HG02938 (cell line): Measurements from ENCODE around the gene GRK2.
"Not testable (repeated sequence)": the region's sequence is repeated elsewhere in the genome, so short reads cannot be mapped to it uniquely, and the experiment has no call there.

Experiments
- ATAC-seq: cut with Tn5 transposase; IDR thresholded peaks from one replicate; pipeline ENCODE4 v1.9.1; 2021; ENCODE audit warnings: mild to moderate bottlenecking, moderate library complexity; ENCODE audit not compliant: unreplicated experiment

GRK2 gene

DNA sequence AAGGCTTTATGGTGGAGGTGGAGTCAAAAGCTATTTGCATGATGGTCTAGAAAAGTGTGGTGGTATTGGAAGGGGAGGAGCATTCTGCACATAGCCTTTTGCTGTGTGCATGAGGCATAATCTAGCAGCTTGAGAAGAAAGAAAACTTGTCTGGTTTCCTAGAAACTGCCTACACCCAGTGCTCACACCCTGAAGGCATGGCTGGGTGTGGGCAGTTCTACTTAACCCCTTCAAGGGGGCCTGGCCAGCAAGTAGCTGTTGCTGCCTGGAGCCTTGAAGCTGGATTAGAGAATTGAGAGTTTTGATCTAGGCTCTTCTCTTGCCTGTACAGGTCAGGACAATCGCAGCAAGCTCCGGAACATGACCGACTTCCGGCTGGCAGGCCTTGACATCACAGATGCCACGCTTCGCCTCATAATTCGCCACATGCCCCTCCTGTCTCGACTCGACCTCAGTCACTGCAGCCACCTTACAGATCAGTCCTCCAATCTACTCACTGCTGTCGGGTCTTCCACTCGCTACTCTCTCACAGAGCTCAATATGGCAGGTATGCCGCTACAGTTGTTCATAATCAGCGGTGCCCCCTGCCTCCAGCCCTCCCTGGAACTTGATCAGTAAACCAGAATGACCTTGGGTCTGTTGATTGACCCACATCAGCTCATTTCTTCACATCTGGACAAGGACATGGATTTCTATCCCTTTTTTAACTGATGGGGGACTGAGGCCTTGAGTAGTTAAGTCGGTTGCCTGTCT is 12.2 kb upstream of the GRK2 start:
- no peak for ATAC-seq

DNA sequence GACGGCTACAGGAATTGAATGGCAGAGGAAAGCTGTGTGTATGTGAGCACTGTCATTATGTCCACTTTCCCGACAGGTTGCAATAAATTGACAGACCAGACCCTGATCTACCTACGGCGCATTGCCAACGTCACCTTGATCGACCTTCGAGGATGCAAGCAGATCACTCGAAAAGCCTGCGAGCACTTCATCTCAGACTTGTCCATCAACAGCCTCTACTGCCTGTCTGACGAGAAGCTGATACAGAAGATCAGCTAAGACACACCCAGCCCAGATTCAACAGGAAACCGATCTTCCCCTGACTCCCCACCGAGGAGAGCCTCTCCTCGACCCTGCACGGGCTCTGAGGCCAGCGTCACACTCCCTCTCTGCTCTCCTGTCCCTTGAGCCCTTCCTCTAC is 11.5 kb upstream of the GRK2 start:
- no peak for ATAC-seq

DNA sequence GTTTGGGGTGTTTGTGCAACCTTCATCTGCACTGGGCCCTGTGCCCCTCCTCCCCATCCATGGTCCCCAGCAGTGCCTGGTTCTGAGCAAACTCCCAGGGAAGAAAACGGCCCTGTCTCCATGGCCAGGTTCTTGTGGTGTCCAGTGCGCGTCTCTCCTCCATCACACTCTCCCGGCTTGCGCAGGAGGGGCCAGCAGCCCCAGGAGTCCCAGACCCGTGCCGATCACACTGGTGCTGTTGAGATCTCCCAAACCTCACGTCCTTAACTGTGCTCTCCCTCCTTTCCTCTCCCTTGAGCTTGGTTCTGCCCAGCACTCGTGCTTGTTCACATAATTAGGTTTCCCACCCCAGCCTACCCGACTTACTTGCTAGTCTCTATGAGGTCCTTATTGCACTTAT is 10.9 kb upstream of the GRK2 start:
- ATAC-seq = no peak

DNA sequence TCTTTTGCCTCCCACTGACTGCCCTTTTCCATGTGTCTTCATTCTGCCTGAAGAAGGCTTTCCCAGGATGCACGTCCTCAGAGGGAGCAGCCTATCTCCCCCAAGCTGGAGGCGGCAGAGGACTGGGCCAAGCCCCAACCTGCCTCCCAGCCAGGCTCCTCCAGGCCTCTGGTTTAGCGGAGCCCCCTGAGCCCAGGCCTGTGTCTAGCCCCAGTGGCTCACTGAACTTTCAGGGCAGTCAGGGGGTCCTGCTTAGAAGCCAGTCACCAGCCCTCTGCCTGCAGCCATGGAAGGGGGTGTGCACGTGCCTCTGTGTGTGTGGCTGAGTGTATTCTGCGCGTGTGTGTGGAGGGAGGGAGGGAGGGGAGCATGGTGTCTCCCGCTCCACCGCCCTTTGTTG is 10.4 kb upstream of the GRK2 start:
- ATAC-seq = no peak

DNA sequence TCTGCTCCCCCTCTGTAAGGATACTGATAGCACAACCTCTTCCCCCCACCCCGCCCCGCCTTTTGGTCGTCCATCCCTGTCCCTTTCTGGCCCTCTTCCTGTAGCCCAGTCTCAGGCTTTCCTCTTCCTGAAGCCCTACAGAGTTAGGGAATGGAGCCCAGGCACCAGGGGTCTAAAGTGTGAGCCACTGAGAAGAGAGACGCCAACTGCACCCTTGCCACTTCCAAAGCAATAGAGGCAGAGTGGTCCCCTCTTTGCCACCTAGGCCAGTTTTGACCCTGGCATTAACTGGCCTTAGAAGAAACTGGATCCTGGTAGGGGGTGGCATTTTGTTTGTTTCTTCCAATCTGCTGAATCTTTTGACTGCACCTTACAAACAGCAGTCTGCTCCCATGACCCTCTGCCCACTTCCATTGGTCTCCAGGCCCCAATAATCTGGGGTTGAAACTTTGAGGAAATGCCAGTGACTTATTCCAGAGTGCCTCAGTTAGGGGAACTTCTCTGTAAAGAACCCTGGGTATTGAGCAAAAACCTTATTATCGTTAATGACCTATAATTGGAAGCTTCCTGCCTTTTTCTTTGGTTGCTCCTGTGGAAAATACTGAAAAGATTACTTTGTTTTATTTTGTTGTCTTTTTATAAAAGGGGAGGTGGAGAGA is 9.7 kb upstream of the GRK2 start:
- no peak for ATAC-seq

DNA sequence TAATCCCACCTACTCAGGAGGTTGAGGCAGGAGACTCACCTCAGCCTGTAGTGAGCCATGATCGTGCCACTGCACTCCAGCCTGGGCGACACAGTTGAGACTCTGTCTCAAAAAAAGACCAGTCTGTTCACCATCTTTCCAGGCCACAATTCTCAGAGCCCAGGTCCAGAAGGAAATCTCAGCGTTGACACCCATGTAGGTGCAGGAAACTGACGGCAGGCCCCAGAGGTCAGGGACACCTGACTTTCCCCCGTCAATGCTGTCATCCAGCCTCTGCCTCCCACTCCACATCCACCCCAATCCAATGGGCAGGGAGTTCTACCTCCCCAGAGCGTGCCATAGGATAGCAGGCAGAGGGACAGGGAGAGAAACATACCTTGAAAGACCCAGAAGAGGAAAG is 5.9 kb upstream of the GRK2 start:
- no peak for ATAC-seq

DNA sequence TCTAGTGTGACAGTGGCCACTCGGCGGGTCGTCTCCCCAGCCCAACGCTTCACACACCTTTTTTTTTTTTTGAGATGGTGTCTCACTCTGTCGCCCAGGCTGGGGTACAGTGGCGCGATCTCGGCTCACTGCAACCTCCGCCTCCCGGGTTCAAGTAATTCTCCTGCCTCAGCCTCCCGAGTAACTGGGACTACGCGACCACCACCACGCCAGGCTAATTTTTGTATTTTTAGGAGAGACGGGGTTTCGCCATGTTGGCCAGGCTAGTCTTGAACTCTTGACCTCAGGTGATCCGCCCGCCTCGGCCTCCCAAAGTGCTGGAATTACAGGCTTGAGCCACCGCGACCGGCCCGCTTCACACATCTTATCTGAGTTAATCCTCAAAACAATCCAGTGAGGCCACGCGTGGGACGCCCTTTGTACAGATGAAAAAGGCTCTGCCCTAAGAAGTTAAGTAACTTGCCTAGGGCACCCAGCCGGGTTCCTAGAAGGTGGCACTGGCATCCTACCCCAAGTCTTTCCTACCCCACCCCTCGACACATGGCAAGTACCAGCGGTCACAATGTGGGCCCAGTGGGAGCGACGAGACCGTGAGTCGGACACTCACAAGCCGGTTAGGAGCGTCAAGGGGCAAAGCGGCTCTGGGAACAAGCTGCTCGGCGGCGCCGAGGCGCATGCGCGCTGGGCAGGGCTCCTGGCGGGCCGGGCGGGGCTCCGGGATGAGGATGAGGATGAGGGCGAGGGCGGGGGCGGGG is 5.2 kb upstream of the GRK2 start:
- ATAC-seq = not testable (repeated sequence)

DNA sequence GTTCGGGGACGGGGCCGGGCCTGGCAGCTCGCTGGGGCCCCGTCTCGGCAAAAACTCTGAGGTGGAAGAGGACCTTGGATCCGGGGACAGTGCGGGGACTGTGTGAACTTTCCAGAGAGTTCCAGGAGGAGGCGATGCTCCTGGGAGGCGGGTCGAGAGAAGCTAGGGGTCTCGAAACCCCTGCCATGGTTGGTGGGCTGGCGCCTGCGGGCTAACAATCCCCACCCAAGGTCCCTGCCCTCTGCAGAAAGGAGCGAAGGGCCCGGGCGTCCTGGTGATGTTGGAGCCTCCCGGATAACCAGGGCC is 4.7 kb upstream of the GRK2 start:
- ATAC-seq = no peak

DNA sequence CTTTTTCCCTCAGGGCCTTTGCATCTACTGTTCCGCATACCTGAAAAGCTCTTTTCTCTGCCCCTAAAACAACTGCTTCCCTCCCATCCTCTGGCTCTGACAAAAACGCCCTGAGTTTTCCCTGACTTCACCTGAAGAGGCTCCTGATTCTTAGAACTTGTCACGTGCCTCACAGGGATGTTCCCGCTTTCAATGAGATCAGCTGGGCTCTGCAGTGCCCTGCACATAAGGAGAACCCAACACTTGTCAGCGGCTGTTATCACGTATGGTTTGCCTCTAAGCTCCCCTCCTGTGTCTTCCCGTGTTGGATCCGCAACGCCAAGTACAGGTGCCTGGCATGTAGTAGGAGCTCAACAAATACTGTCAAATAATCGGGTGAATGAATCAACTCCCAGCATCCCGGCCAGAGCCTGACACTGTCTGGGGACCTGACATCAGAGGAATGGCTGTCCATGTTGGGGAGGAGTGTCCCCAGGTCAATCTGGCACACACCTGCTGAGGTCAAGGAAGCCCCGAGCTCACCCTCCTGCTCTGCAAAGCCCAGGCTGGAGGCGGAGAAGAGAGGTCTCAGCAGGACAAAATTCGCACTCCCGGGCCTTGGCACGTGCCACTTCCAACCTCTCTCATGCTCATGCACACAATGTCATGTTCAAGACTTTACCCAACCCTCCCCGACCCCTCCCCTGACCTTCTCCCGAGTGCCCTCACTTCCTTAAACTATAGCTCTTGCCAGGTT is 4.2 kb upstream of the GRK2 start:
- ATAC-seq = no peak

DNA sequence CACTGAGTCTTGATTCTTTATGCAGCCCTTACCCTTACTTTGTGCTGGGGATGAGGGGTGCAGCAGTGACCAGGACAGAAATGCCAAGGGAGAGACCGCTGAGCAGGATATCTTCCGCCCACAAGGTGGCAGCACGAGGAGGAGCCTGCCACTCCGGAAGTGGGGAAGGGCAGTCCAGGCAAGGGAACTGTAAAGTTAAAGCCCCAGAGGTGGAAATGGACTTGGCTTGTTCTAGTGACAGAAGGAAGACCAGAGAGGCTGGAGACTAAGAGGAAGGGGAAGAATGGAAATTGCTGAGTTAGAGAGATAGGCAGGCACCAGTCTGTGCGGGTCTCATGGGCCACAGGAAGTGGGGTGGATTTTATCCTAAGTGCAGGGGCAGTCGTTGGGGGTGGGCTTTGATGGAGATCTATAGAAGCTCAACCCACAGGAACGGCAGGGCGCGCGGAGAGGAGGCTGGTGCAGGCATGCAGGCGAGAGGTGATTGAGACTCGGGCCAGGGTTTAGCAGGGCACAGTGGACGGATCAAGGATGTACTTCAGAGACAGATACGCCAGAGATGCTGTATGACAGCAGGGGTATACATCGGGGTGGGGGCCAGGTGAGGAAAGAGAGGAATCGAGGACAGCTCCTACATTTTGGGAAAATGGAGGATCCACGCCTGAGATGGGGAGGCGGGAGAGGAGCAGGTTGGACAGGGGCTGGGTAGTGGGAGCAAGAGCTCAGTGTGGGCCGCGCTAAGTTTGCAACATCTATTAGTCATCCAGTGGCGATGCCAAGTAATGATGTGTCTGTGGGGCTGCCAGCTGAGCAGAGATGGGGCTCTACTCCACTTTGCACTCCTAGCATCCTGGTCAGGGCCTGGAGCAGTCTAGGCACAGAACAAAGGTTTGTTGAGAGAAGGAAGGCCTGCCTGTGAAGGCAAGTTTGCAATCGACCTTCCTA is 3.3 kb upstream of the GRK2 start:
- no peak for ATAC-seq

DNA sequence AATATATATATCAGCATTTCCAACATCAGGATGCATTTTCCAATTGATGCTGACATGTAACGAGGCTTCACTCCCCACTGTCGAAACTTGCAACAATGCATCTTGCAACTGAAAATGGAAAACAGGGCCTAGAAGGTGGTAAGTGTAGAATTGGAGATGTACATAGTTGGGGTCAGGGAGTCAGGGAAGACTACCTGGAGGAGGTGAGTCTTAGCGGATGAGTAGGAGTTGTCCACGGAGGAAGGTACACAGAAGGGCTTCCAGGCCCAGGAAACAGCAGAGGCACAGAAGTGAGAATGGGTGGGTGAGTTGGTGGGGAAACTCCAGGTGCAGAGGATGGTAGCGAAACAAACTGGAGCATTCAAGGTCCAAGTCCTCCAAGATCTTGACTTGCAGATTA is 2.0 kb upstream of the GRK2 start:
- ATAC-seq = no peak

DNA sequence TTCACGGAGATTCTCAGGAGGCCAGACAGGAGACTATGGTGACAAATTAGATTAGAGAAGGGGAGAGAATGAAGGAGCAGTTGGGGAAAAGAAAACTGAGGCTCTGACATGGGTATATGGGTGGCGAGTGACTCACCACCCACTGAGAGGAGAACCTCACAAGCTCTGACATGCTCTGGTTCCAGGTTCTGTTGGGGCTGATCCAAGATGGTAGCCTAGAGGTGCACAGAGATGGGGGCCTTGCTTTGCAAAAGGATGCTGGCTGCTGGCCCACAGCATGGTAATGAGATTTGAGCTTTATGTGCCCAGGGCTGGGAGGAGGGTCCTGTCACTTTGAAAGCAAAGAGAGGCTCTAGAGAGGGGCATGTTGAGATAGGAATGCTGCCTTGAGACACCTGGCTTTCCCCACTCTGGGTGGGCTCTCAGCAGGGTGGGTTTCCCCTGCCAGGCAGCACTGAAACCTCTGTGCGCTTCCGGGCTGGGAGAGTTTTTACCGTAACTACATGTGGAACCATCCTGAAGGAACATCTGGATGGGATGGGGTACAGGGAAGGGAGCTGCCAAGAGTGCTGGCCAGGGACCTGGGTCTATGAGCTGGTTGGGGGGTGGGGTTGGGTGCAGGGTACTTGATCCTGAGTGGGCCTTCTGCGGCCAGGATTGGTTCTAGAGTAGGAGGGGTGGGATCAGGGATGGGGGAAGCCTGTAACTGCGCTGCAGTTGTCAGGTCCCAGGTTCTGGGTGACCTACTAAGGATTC is 1.2 kb upstream of the GRK2 start:
- ATAC-seq = no peak

DNA sequence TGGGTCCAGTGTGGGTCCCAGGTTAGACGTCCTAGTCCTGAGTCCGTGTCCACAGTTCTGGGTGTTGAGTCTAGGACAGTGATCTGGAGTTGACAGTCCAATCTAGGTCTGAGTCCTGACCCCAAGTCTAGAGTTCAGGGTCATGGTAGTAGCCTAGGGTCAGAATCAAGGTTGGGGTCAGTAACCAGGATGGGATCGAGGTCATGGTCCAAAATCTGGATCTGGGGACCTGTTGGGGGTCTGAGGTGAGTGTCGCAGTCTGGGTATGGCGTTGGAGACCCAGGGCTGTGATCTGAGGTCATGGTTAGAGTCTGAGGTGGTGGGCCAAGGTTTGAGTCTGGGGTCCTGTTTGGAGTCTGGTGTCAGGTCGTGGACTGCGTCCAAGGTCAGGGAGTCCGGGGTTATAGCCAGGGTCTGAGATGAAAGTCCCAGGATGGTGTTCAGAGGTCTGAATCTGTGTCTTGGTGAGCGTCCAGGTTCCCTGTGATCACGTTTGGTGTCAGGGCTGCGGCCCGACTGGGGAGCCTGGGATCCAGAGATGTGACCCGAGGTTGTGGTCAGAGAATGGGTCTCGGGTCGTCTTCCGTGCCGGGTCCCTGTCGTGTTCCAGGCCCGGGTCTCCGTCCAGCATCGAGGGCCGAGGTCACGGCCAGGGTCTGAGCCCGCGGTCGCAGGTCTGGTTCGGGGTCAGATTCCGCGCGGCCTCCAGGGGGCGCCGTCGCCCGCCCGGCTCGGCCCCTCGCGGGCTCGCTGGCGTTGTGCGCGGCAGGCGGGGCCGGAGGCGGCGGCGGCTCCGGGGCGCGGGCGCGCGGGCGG is 432 bp upstream of the GRK2 start:
- peak; percentile 42 for ATAC-seq

DNA sequence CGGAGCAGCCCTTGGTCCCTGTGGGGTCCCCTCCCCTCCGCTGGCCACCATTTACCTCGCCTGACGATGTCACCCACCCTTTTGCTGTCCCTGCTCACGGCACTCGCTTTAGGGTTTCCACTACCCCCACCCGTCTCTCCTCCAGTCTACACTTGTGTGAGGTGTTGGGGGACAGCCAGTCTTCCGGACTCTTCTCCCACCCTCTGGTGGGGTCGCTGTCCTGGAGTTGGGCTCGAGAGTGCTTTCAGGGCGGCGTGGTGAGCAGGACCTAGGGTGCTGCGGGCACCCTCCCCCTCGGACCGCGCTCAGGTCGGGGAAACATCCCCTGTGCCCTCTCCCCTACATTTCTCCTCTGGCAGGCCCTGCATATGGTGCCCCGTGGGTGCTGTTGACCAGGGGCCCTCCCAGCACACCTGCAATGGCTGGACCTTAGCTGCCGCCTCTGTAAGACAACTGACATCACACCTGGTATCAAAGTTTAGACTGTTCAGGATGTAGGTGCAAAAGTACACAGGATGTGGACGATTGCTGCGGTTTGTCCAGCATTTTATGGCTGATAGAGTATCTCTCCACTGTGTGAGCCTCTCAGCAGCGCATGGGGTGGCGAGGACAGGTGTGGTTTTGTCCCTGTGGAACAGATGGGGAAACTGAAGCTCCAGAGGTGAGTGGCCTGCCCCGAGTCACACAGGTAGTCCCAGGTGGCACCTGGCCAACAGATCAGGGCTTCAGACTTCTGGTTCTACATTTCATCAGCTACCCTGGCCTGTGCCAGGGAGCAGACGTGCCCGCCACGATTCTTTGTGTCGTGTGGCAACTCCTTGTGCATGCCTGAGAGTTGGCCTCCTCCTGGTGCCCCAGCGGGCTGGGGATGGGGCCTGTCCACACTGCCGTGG is 1.2 kb downstream of the GRK2 start:
- ATAC-seq = no peak

DNA sequence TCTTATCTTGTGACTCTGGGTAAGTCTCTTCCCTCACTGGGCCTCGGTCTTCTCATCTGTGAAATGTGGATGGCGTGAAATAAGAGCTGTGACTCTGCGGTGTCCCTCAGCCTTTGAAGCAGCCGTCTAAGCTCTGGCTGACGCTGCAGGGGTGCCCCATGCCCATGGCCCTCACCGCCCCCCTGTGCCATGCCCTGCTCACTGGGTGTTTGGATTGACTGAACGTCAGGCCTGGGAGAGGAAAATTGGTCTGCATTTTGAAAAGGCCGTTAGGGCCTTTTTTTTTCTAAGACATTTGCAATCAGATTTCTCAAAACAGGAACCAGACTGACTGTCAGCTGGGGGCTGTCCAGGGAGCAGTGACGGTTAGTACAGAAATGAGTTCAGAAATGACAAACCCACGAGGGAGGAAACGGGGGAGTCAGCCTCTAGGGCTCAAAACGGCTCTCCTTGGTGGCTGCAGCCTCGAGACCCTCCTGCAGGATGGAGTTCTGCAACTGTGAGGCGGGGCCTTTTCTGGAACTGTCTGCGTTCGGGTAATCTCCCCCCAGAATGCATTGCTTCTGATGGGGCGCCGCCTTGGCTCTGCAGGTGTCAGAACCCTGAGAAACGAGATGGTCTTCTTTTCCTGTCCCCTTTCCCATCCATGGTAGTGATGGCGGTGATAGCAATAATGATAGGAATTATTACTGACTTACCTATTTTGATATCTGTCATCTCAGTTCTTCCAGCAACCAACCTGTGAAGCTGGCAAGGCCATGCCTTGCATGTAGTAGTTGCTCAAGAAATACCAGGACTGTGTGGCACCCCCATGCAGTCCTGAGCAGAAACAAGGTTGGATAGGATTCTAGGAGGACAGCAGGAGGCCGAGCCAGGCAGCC is 2.0 kb downstream of the GRK2 start:
- peak; percentile 46 for ATAC-seq

DNA sequence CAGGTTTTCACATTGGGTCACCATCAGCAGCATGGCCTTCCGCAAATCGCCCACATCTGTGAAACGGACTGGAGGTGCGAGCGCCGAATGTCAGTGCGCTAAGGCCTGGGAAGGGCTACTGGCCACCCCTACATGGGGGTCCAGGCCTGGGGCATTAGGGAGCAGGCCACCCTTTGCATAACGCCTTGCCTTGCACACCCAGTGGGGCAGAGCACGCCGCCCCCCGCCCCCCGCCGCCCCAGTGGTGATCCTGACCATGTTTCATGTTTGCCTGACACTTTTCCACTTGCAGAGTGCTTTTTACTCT is 2.6 kb downstream of the GRK2 start:
- no peak for ATAC-seq
